DND-41 (cell line): ENCODE data around the gene GADL1.

Experiments
- ATAC-seq: fragments of 200-7000 bp; cut with Tn5 transposase; 3 replicates; pipeline ENCODE4 v1.9.1; 2021; ENCODE audit warnings: low read depth; ENCODE audit not compliant: insufficient read depth
- DNase-seq: peaks from one replicate; pipeline ENCODE4 v3.0.0-alpha.2; 2020
- H2AFZ ChIP-seq: 2 replicates; pipeline ENCODE4 v1.6.0; 2012; ENCODE audit warnings: low read depth, low read length
- H3K27ac ChIP-seq: 2 replicates; pipeline ENCODE4 v1.5.1; 2012; ENCODE audit warnings: low read length, inconsistent platforms
- H3K27me3 ChIP-seq: fragments of 200-600 bp; sonication (generic); 2 replicates; pipeline ENCODE4 v1.6.0; 2012; ENCODE audit warnings: low read length, mild to moderate bottlenecking, inconsistent platforms; ENCODE audit not compliant: insufficient read depth, poor library complexity
- H3K36me3 ChIP-seq: 2 replicates; pipeline ENCODE4 v1.5.1; 2012; ENCODE audit warnings: low read length, inconsistent platforms; ENCODE audit not compliant: insufficient read depth
- H3K4me1 ChIP-seq: 2 replicates; pipeline ENCODE4 v1.5.1; 2012; ENCODE audit warnings: mild to moderate bottlenecking, low read length; ENCODE audit not compliant: insufficient read depth
- H3K4me2 ChIP-seq: 2 replicates; pipeline ENCODE4 v1.6.0; 2012; ENCODE audit warnings: mild to moderate bottlenecking, moderate library complexity, low read length, inconsistent platforms; ENCODE audit not compliant: insufficient read depth
- H3K4me3 ChIP-seq, 2 experiments: fragments of 200-600 bp in 1 of 2; shearing (Covaris generic) in 1 of 2; 2 replicates each; pipeline ENCODE4 v1.5.1; 2012 to 2016; ENCODE audit warnings: inconsistent platforms in 2 of 2, low read length in 2 of 2, mild to moderate bottlenecking in 2 of 2, low read depth in 1 of 2, moderate library complexity in 1 of 2
- H3K79me2 ChIP-seq: 2 replicates; pipeline ENCODE4 v1.6.0; 2012; ENCODE audit warnings: low read length, inconsistent platforms; ENCODE audit not compliant: insufficient read depth
- H3K9ac ChIP-seq: 2 replicates; pipeline ENCODE4 v1.6.0; 2012; ENCODE audit warnings: low read depth, mild to moderate bottlenecking, inconsistent platforms, low read length, moderate library complexity
- H3K9me3 ChIP-seq: 2 replicates; pipeline ENCODE4 v1.5.1; 2012; ENCODE audit warnings: low read length, moderate library complexity, mild to moderate bottlenecking, inconsistent platforms; ENCODE audit not compliant: insufficient read depth, severe bottlenecking
- H4K20me1 ChIP-seq: 2 replicates; pipeline ENCODE4 v1.6.0; 2012; ENCODE audit warnings: low read length; ENCODE audit not compliant: insufficient read depth
- EZH2 ChIP-seq: IDR thresholded peaks from 3 replicates; pipeline ENCODE4 v1.6.1; 2012; ENCODE audit warnings: borderline replicate concordance, low read depth, mild to moderate bottlenecking, moderate library complexity, low read length, inconsistent platforms; ENCODE audit not compliant: severe bottlenecking
- TF ChIP-seq, protein P1 (sequence below): IDR thresholded peaks from 2 replicates; pipeline ENCODE4 v1.5.1; 2012; ENCODE audit warnings: borderline replicate concordance, low read length, moderate library complexity, mild to moderate bottlenecking; ENCODE audit not compliant: poor library complexity, severe bottlenecking; ENCODE audit errors: extremely low read depth

GADL1 gene

GRCh38 chr3:30713885-30714503, 180.5 kb downstream of the GADL1 start:
- no peaks in the 10 kb centered on the region for H4K20me1 ChIP-seq
- no peaks in the 10 kb centered on the region for H3K9me3 ChIP-seq
- no peak overlapping the region for H3K4me3 ChIP-seq
- H3K79me2 ChIP-seq: no peaks in the 10 kb centered on the region
- DNase-seq (no peak), ATAC-seq (no peak)
- H2AFZ ChIP-seq: no peak overlapping the region
- H3K4me1 ChIP-seq: no peaks in the 10 kb centered on the region
- no peaks in the 10 kb centered on the region for H3K27me3 ChIP-seq
- TF ChIP-seq, protein P1, sequence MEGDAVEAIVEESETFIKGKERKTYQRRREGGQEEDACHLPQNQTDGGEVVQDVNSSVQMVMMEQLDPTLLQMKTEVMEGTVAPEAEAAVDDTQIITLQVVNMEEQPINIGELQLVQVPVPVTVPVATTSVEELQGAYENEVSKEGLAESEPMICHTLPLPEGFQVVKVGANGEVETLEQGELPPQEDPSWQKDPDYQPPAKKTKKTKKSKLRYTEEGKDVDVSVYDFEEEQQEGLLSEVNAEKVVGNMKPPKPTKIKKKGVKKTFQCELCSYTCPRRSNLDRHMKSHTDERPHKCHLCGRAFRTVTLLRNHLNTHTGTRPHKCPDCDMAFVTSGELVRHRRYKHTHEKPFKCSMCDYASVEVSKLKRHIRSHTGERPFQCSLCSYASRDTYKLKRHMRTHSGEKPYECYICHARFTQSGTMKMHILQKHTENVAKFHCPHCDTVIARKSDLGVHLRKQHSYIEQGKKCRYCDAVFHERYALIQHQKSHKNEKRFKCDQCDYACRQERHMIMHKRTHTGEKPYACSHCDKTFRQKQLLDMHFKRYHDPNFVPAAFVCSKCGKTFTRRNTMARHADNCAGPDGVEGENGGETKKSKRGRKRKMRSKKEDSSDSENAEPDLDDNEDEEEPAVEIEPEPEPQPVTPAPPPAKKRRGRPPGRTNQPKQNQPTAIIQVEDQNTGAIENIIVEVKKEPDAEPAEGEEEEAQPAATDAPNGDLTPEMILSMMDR: no peak
- TF ChIP-seq EZH2: no peak
- no peak overlapping the region for H3K9ac ChIP-seq
- no peak overlapping the region for H3K4me2 ChIP-seq
- H3K36me3 ChIP-seq: no peaks in the 10 kb centered on the region
- no peak overlapping the region for H3K27ac ChIP-seq

GRCh38 chr3:30712991-30713390, 181.5 kb downstream of the GADL1 start:
- ATAC-seq (no peak), DNase-seq (no peak)
- Histone ChIP-seq H3K27me3 (no peaks in the 10 kb centered on the region), H3K9ac (no peak overlapping the region), H3K36me3 (no peaks in the 10 kb centered on the region), H3K4me2 (no peak overlapping the region), H3K79me2 (no peaks in the 10 kb centered on the region), H2AFZ (no peak overlapping the region), H3K4me3 (no peak overlapping the region), H3K4me1 (no peaks in the 10 kb centered on the region), H3K9me3 (no peaks in the 10 kb centered on the region), H4K20me1 (no peaks in the 10 kb centered on the region), H3K27ac (no peak overlapping the region)
- TF ChIP-seq, protein P1: no peak
- TF ChIP-seq EZH2: no peak

- Histone ChIP-seq H3K9me3 (no peaks in the 10 kb centered on the region), H3K4me3 (no peak overlapping the region), H3K27me3 (no peaks in the 10 kb centered on the region), H3K9ac (no peak overlapping the region), H3K4me2 (no peak overlapping the region), H3K36me3 (no peaks in the 10 kb centered on the region), H3K4me1 (no peaks in the 10 kb centered on the region), H4K20me1 (no peaks in the 10 kb centered on the region), H2AFZ (no peak overlapping the region), H3K79me2 (no peaks in the 10 kb centered on the region), H3K27ac (no peak overlapping the region)
- no peak for ATAC-seq
- DNase-seq: no peak
- TF ChIP-seq EZH2: no peak
- TF ChIP-seq, protein P1: no peak
Observed at GRCh38 chr3:30711867-30712266, 182.6 kb downstream of the GADL1 start.
